ENCODE measurements around the gene KLHDC1. TPM values are rescaled to one million over a fixed set of nuclear protein-coding genes. Genes with fewer than 3 reads are reported as not detected.

Gene KLHDC1
- total and polyA plus RNA-seq, 12 donors = 1.9 to 9.9 (median 4.5) TPM

DNA sequence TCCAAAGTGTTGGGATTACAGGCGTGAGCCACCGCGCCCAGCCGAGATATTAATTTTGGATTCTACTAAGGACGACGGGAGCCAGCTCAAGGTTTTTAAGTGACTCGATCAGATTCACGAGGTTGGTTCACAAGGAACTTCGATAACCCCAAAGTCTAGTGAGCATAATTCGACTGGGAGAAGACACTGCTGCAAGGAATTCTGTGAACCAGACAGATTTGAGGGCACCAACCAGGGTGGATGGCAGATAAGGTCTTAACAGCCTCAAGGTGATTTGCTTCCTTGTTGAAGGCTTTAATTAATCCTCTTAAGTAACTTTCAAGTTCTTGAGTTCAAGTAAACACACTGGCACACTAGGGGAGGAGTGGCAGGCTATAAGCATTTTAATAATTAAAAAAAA, 73.9 kb downstream of the KLHDC1 start:
- intact Hi-C loops (cut with DNase I) = loop anchor here (5.0 to 10.0 kb wide), 2 partner anchors 130 to 132 kb away; partner anchors contain the start of gene DNAAF2 (in 2 of the 2)
- WGBS, 4 donors = 41 to 62% (median 51%) methylated on average over 9 to 10 of the region's 10 CpGs
- peaks cover 26 to 34% of the 10 kb centered on the region in 2 donors for H3K4me1 ChIP-seq (replicated peaks in 1 of 2)
- H3K36me3 ChIP-seq (replicated peaks in 1 of 2) = no peaks in the 10 kb centered on the region
- peak overlapping the region; percentile 87 to 99 (median 98) for H3K27ac ChIP-seq
- peak; percentile 30 to 70 (median 56) for DNase-seq
- H3K27me3 ChIP-seq = no peaks in the 10 kb centered on the region
- TF ChIP-seq POLR2A (IDR thresholded peaks at IDR 0.05) = peak in 1 of 2 donors; percentile 13
- TF ChIP-seq, protein P1, sequence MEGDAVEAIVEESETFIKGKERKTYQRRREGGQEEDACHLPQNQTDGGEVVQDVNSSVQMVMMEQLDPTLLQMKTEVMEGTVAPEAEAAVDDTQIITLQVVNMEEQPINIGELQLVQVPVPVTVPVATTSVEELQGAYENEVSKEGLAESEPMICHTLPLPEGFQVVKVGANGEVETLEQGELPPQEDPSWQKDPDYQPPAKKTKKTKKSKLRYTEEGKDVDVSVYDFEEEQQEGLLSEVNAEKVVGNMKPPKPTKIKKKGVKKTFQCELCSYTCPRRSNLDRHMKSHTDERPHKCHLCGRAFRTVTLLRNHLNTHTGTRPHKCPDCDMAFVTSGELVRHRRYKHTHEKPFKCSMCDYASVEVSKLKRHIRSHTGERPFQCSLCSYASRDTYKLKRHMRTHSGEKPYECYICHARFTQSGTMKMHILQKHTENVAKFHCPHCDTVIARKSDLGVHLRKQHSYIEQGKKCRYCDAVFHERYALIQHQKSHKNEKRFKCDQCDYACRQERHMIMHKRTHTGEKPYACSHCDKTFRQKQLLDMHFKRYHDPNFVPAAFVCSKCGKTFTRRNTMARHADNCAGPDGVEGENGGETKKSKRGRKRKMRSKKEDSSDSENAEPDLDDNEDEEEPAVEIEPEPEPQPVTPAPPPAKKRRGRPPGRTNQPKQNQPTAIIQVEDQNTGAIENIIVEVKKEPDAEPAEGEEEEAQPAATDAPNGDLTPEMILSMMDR (IDR thresholded peaks at IDR 0.05) = no peak
- H3K9me3 ChIP-seq (replicated peaks in 1 of 3) = no peaks in the 10 kb centered on the region
- peak overlapping the region in 2 of 4 donors; percentile 33 to 84 for H3K4me3 ChIP-seq

DNA sequence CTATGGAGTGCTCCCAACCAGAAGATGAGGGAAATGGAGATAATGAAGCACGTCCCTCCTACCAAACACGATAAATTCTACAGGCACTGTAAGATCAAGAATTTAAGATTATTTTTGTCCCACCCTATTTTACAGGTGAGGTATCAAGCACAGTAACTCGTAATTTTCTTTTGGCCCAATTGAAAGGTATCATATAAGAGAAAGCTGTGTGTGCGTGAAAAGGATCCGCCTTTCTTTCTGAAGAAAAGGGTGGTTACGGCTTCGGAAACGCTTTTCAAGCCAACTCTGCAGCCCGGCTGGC, 74.3 kb downstream of the KLHDC1 start:
- TF ChIP-seq, protein P1 (IDR thresholded peaks at IDR 0.05) = no peak
- no peak for TF ChIP-seq POLR2A (IDR thresholded peaks at IDR 0.05)
- Histone ChIP-seq H3K4me3 (peak overlapping the region in 2 of 4 donors; percentile 33 to 84), H3K9me3 (replicated peaks in 1 of 3) (no peaks in the 10 kb centered on the region), H3K4me1 (replicated peaks in 1 of 2) (peaks cover 26 to 34% of the 10 kb centered on the region in 2 donors), H3K36me3 (replicated peaks in 1 of 2) (no peaks in the 10 kb centered on the region), H3K27me3 (no peaks in the 10 kb centered on the region), H3K27ac (peak overlapping the region; percentile 87 to 99 (median 98))
- intact Hi-C loops (cut with DNase I) = loop anchor here (5.0 to 10.0 kb wide), 2 partner anchors 130 to 132 kb away; partner anchors contain the start of gene DNAAF2 (in 2 of the 2)
- no peak for DNase-seq
- 0 to 2% (median 1%) methylated on average over 8 to 9 of the region's 9 CpGs for WGBS, 4 donors

DNA sequence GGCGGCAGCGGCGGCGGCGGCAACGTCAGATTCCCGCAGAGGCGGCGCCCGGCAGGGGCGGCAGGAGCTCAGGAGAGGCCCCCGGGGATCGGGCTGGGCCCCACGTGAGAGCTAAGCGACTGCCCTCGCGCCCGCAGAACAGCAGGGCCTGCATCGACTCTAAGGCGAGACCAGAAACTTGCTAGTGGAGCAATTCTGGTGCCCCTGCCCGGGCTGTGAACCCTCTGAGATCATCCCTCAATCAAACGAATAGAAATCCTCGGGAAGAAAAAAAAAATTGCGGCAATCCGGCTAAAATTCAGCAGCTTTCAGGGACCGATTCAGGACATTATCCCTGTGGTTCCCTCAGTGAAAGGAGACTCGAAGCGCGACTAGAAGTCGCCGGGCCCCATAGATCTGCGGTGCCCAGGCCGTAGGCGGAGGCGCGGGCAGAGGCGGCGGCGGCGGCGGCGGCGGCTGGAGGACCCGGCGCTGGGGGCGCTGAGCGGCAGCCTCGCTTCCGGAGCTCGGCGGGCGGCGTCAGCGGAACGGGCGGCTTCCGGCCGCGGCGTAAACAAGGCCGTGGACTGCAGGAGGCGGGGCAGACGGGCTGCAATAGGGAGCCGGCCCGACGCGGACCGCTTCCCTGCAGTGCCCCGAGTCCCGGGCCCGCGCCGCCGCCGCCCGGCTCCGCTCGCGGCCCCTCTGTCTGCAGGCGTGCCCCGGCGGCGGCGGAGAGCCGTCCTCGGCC, 74.8 kb downstream of the KLHDC1 start, which contains the start of gene KLHDC2:
KLHDC2 (plus strand) TSS at position 583 of the 730 bp plus-strand sequence. CDS start 316 bp downstream, outside the sequence.
- 0% methylated on average over 29 to 84 of the region's 86 CpGs for WGBS, 4 donors
- intact Hi-C loops (cut with DNase I) = loop anchor here (5.0 to 10.0 kb wide), 2 partner anchors 130 to 133 kb away; partner anchors contain the start of gene DNAAF2 (in 2 of the 2)
- Histone ChIP-seq H3K27me3 (no peaks in the 10 kb centered on the region), H3K4me3 (peak within 1 kb of the TSS; percentile 33 to 100 (median 86)), H3K4me1 (replicated peaks in 1 of 2) (peaks cover 26 to 34% of the 10 kb centered on the region in 2 donors), H3K9me3 (replicated peaks in 1 of 3) (no peaks in the 10 kb centered on the region), H3K36me3 (replicated peaks in 1 of 2) (no peaks in the 10 kb centered on the region), H3K27ac (peak within 1 kb of the TSS; percentile 87 to 99 (median 98))
- peak; percentile 88 to 93 (median 91) for DNase-seq
- peak; percentile 92 to 97 for TF ChIP-seq POLR2A (IDR thresholded peaks at IDR 0.05)
- TF ChIP-seq, protein P1 (IDR thresholded peaks at IDR 0.05) = peak in 3 of 6 experiments; percentile 25 to 33 (median 31)

DNA sequence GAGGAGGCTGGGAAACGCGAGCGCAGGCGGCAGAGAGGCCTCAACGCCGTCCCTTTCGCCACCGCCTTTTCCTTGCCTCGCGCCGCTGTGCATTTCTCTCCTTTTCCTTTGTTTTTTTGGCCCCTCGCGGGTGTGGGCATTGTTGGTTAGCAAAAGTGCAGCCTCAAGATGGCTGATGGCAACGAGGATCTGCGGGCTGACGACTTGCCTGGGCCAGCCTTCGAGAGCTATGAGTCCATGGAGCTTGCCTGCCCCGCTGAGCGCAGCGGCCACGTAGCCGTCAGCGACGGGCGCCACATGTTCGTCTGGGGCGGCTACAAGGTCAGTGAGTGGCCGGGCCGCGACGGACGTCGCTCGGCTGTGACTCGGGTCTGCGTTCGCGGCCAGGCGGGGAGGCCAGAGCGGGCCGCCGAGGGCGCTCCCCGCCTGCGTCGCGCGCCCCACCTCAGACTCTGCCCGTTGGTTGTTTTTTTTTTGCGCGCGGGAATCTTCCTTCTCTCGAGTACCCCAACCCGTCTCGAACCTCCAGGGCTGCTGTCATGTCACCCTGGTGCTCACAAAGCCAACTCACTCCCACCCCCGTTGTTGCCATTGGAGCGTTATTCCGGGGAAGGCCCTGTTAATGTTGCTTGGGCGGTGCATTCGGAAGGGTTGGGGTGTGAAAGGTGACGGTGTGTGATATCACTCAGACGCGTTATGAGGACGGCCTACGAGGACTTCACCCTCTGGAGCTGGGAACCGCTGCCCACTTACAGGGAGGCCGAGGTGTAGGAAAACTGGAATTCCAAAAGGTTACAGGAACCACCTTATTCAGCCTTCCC, 75.6 kb downstream of the KLHDC1 start:
- H3K4me3 ChIP-seq = peak overlapping the region; percentile 33 to 100 (median 86)
- no peaks in the 10 kb centered on the region for H3K9me3 ChIP-seq (replicated peaks in 1 of 3)
- H3K36me3 ChIP-seq (replicated peaks in 1 of 2) = peaks cover 0 to under 1% of the 10 kb centered on the region in 2 donors
- H3K4me1 ChIP-seq (replicated peaks in 1 of 2) = peaks cover 26 to 34% of the 10 kb centered on the region in 2 donors
- H3K27ac ChIP-seq = peak overlapping the region; percentile 87 to 99 (median 98)
- no peaks in the 10 kb centered on the region for H3K27me3 ChIP-seq
- TF ChIP-seq, protein P1 (IDR thresholded peaks at IDR 0.05) = no peak
- no peak for TF ChIP-seq POLR2A (IDR thresholded peaks at IDR 0.05)
- 0% methylated on average over 28 to 67 of the region's 67 CpGs for WGBS, 4 donors
- DNase-seq = peak; percentile 65 to 84 (median 75)
- intact Hi-C loops (cut with DNase I) = loop anchor here (5.0 to 10.0 kb wide), 2 partner anchors 131 to 134 kb away; partner anchors contain the start of gene DNAAF2 (in 2 of the 2)

All from adrenal gland (tissue), 12 donors.